Measurements from ENCODE around the gene TAF11L13. TPM values are rescaled to one million over a fixed set of nuclear protein-coding genes. Genes with fewer than 3 reads are reported as not detected.
"Not testable (repeated sequence)": the region's sequence is repeated elsewhere in the genome, so short reads cannot be mapped to it uniquely, and the experiment has no call there.

TAF11L13 gene
- not detected for polyA plus RNA-seq (ENCODE audit: insufficient read length in 4 of 4)

DNA sequence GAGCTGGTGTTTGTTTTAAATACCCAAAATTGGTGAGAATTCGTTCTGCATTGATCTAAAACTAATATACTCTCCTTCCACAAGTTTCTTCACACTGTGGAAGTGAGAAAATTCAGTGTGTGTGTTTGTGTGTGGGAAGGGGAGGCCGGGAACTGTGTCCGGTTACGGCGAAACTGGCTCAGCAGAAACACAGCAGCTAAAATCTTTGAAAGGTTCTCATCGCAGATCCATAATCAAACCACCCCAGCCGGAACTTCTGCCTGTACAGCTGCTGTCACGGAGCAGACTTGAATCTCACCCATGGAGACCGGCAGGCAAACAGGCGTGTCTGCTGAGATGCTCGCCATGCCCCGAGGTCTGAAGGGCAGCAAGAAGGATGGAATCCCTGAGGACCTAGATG is at the start of gene TAF11L13:
Gene TAF11L13, plus strand, starts transcription at position 301 of the 400 bp plus-strand sequence.
- not testable (repeated sequence) for DNase-seq (ENCODE audit: low read depth in 4 of 4, low spot score in 3 of 4)

DNA sequence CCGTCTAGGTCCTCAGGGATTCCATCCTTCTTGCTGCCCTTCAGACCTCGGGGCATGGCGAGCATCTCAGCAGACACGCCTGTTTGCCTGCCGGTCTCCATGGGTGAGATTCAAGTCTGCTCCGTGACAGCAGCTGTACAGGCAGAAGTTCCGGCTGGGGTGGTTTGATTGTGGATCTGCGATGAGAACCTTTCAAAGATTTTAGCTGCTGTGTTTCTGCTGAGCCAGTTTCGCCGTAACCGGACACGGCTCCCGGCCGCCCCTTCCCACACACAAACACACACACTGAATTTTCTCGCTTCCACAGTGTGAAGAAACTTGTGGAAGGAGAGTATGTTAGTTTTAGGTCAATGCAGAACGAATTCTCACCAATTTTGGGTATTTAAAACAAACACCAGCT is 46.2 kb upstream of the TAF11L13 start, which contains the start of gene TAF11L7:
Gene TAF11L7, minus strand, starts transcription at position 101 of the 400 bp plus-strand sequence.
- not testable (repeated sequence) for DNase-seq (ENCODE audit: low read depth in 4 of 4, low spot score in 3 of 4)

DNA sequence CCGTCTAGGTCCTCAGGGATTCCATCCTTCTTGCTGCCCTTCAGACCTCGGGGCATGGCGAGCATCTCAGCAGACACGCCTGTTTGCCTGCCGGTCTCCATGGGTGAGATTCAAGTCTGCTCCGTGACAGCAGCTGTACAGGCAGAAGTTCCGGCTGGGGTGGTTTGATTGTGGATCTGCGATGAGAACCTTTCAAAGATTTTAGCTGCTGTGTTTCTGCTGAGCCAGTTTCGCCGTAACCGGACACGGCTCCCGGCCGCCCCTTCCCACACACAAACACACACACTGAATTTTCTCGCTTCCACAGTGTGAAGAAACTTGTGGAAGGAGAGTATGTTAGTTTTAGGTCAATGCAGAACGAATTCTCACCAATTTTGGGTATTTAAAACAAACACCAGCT is 41.0 kb upstream of the TAF11L13 start, which contains the start of gene TAF11L8:
Gene TAF11L8, minus strand, starts transcription at position 101 of the 400 bp plus-strand sequence.
- DNase-seq (ENCODE audit: low read depth in 4 of 4, low spot score in 3 of 4), result not testable (repeated sequence)

DNA sequence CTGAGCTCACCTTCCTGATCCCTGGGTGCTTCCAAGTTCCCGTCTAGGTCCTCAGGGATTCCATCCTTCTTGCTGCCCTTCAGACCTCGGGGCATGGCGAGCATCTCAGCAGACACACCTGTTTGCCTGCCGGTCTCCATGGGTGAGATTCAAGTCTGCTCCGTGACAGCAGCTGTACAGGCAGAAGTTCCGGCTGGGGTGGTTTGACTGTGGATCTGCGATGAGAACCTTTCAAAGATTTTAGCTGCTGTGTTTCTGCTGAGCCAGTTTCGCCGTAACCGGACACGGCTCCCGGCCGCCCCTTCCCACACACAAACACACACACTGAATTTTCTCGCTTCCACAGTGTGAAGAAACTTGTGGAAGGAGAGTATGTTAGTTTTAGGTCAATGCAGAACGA is 37.6 kb upstream of the TAF11L13 start, which contains the start of gene TAF11L9:
Gene TAF11L9, minus strand, starts transcription at position 140 of the 400 bp plus-strand sequence.
- DNase-seq (ENCODE audit: low read depth in 4 of 4, low spot score in 3 of 4), result not testable (repeated sequence)

DNA sequence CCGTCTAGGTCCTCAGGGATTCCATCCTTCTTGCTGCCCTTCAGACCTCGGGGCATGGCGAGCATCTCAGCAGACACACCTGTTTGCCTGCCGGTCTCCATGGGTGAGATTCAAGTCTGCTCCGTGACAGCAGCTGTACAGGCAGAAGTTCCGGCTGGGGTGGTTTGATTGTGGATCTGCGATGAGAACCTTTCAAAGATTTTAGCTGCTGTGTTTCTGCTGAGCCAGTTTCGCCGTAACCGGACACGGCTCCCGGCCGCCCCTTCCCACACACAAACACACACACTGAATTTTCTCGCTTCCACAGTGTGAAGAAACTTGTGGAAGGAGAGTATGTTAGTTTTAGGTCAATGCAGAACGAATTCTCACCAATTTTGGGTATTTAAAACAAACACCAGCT is 34.2 kb upstream of the TAF11L13 start, which contains the start of gene TAF11L10:
Gene TAF11L10, minus strand, starts transcription at position 101 of the 400 bp plus-strand sequence.
- DNase-seq (ENCODE audit: low read depth in 4 of 4, low spot score in 3 of 4), result not testable (repeated sequence)

DNA sequence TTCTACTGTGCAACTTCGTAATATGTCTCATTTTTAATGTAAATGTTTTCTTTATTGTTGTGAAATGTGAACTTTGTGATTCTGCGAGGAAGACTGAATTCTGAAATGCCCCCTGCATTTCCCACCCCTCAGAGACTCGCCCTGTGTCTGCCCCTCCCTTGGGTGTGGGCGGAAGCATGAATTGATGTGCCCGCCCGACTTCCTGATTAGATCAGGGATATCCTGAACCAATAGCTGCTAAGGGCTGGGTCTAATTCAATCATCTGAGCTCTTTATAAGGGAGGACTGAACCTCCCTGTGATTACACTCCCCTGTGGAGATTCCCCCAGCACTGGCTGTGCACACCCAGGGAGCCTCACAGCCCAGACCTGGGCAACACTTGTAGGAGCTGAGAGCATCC is 28.0 kb upstream of the TAF11L13 start, which contains the start of gene TAF11L11:
Gene TAF11L11, plus strand, starts transcription at position 304 of the 400 bp plus-strand sequence.
- DNase-seq (ENCODE audit: low read depth in 4 of 4, low spot score in 3 of 4), result not testable (repeated sequence)

DNA sequence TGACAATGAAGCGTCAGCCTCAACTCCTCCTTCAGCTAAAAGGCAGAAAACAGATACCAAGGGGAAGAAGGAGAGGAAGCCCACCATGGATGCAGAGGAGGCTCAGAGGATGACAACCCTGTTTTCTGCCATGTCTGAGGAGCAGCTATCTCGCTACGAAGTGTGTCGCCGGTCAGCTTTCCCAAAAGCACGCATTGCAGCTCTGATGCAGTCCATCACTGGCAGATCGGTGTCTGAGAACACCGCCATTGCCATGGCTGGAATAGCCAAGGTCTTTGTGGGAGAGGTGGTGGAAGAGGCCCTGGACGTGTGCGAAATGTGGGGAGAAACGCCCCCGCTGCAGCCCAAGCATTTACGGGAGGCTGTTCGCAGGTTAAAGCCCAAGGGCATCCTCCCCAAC is 26.9 kb upstream of the TAF11L13 start:
- no peak for DNase-seq (ENCODE audit: low read depth in 4 of 4, low spot score in 3 of 4)

DNA sequence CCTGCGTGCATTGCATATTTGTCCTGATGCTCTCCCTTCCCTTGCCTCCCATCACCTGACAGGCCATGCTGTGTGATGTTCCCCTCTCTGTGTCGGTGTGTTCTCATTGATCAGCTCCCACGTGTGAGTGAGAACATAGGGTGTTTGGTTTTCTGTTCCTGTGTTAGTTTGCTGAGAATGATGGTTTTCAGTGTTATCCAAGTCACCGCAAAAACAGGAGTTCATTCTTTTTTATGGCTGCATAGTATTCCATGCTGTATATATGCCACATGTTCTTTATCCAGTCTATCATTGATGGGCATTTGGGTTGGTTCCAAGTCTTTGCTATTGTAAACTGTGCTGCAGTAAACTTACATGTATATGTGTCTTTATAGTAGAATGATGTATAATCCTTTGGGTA is 24.4 kb upstream of the TAF11L13 start:
- not testable (repeated sequence) for DNase-seq (ENCODE audit: low read depth in 4 of 4, low spot score in 3 of 4)

DNA sequence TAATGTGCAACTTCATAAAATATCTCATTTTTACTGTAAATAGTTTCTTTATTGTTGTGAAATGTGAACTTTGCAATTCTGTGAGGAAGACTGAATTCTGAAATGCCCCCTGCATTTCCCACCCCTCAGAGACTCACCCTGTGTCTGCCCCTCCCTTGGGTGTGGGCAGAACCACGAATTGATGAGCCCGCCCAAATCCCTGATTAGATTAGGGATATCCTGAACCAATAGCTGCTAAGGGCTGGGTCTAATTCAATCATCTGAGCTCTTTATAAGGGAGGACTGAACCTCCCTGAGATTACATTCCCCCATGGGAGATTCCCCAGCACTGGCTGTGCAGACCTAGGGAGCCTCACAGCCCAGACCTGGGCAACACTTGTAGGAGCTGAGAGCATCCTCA is 21.8 kb upstream of the TAF11L13 start, which contains the start of gene TAF11L12:
Gene TAF11L12, plus strand, starts transcription at position 301 of the 400 bp plus-strand sequence.
- DNase-seq (ENCODE audit: low read depth in 4 of 4, low spot score in 3 of 4), result not testable (repeated sequence)

DNA sequence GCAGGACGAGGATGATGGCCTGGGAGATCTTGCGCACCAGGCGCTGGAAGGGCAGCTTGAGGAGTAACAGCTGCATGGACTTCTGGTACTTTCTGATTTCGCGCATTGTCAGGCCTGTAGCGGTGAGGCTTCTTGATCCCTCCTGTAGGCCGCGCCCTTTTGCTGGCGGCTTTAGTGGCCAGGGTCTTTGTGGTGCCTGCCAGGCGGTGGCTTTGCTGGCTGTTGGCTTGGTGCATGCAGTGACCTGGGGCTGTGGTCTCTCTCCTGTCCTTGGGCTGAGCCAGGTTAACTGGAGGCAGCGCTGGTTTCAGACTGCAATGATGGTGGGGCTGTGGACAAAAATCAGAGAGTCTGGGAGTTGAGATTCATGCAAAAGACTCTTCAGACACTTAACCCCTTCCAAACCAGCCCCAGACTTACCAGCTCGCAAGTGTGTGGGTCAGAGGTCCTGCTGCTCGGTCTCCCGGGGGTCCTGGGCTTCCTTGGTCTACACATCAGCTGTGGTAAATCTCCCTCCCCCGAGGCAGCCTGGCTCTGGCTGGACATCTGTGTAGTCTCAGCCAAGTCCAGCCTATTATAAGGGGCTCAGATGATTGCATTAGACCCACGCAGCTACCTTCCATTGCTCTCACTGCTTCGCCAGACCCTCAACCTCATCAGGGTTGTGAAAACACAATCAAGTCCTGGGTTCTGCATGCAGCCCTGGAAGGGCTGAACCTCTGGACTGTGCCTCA is 16.8 kb upstream of the TAF11L13 start:
- DNase-seq (ENCODE audit: low read depth in 4 of 4, low spot score in 3 of 4), result no peak

DNA sequence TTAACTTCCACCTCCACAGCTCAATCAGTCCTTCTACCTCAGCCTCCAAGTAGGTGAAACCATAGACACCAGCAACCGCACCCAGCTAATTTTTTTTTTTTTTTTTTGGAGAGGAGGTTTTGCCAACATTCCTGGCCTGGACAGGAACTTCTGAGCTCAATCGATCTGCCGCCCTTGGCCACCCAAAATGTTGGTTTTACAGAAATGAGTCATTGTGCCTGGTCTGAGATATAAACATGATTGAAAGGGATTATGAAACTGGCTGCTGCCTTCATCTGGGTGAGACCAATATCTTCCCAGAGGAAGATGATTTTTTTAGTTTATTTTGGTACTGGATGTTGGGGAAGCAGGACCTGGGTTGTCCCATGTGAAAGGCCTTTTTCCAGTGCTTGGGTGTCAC is 12.5 kb upstream of the TAF11L13 start:
- no peak for DNase-seq (ENCODE audit: low read depth in 4 of 4, low spot score in 3 of 4)

DNA sequence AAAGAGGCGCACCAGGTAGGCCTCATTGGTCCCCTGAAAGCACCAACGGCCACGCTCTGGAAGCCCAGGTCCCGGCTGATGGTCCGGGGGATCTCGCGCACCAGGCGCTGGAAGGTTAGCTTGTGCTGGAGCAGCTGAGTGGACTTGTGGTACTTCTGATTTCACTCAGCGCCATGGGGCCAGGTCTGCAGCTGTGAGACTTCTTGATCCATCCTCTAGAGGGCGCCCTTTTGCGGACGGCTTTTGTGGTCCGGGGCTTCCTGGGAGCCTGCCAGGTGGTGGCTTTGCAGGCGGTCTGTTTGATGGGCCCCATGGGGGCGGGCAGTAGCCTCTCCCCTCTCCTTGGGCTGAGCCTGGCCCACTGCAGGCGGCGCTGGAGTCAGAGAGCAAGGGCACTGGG is 11.3 kb upstream of the TAF11L13 start:
- DNase-seq (ENCODE audit: low read depth in 4 of 4, low spot score in 3 of 4), result no peak

DNA sequence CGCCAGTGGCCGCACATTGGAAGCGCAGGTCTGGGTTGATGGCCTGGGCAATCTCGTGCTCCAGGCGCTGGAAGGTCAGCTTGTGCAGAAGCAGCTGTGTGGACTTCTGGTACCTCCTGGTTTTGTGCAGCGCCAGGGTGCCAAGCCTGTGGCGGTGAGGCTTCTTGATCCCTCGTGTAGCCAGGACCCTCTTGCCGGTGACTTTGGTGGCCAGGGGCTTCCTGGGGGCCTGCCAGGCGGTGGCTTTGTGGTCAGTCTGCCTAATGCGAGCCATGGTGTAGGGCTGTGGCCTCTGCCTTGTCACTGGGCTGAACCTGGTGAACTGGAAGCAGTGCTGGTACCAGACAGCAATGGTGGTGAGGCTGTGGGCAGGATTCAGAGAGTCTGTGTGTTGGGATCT is 6.2 kb upstream of the TAF11L13 start:
- no peak for DNase-seq (ENCODE audit: low read depth in 4 of 4, low spot score in 3 of 4)

DNA sequence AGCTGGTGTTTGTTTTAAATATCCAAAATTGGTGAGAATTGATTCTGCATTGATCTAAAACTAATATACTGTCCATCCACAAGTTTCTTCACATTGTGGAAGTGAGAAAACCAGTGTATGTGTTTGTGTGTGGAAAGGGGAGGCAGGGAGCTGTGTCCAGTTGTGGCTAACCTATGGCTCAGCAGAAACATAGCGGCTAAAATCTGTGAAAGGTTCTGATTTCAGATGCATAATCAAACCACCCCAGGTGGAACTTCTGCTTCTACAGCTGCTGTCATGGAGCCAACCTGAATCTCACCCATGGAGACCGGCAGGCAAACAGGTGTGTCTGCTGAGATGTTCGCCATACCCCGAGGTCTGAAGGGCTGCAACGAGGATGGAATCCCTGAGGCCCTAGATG is 2.3 kb downstream of the TAF11L13 start, which contains the start of gene TAF11L14:
Gene TAF11L14, plus strand, starts transcription at position 301 of the 400 bp plus-strand sequence.
- DNase-seq (ENCODE audit: low read depth in 4 of 4, low spot score in 3 of 4), result no peak

DNA sequence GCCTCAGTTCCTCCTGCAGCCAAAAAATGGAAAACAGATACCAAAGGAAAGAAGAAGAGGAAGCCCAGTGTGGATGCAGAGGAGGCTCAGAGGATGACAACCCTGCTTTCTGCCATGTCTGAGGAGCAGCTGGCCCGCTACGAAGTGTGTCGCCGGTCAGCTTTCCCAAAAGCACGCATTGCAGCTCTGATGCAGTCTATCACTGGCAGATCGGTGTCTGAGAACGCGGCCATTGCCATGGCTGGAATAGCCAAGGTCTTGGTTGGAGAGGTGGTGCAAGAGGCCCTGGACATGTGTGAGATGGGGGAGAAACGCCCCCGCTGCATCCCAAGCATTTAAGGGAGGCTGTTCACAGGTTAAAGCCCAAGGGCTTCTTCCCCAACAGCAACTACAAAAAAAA is 17.3 kb downstream of the TAF11L13 start:
- not testable (repeated sequence) for DNase-seq (ENCODE audit: low read depth in 4 of 4, low spot score in 3 of 4)

DNA sequence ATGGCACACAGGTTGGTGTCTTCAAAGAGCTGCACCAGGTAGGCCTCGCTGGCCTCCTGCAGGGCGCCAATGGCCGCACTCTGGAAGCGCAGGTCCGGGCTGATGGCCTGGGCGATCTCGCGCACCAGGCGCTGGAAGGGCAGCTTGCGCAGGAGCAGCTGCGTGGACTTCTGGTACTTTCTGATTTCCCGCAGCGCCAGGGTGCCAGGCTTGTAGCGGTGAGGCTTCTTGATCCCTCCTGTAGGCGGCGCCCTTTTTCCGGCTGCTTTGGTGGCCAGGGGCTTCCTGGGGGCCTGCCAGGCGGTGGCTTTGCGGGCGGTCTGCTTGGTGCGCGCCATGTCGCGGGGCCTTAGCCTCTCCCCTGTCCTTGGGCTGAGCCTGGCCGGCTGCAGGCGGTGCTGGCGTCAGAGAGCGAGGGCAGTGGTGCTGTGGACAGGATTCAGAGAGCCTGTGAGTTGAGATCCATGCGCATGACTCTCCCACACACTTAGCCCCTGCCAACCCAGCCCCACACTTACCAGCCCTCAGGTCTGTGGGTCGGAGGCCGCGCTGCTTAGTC is 23.4 kb downstream of the TAF11L13 start:
- DNase-seq (ENCODE audit: low read depth in 4 of 4, low spot score in 3 of 4), result not testable (repeated sequence)

DNA sequence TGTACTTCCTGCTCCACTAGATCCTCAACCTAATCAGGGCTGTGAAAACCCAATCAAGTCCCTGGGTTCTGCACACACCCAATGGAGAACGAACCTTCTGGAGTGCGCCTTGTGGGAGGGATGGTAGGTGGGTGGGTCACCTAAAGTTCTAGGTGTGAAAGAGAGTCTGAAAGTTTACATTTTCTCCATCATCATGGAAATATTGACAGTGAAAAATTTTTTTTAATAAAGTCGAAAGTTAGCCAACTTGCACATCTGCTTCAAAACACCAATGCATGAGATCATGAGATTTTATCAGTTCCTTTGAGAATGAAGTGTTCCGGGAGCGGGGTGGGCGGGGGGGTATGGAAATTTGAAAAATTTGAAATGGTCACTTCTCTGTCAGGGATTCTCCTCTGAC is 24.0 kb downstream of the TAF11L13 start:
- no peak for DNase-seq (ENCODE audit: low read depth in 4 of 4, low spot score in 3 of 4)

DNA sequence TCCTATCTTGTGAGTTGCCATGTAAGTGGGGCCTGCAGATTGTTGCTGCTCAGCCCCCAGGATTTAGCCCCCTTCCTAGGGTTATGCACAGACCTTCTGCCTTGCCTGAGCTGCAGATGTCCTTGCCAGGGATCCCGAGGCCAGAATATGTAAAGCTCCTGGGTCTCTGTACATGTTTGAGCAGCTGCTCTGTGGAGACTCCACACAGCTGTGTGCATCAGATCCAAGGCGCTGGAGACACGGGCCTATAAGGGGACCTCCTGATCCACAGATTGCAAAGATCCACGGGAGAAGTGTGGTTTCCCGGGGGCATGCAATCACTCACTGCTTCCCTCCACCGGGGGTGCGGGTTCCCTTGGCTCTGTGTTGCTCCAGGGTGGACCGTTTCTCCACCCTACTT is 31.3 kb downstream of the TAF11L13 start:
- no peak for DNase-seq (ENCODE audit: low read depth in 4 of 4, low spot score in 3 of 4)

DNA sequence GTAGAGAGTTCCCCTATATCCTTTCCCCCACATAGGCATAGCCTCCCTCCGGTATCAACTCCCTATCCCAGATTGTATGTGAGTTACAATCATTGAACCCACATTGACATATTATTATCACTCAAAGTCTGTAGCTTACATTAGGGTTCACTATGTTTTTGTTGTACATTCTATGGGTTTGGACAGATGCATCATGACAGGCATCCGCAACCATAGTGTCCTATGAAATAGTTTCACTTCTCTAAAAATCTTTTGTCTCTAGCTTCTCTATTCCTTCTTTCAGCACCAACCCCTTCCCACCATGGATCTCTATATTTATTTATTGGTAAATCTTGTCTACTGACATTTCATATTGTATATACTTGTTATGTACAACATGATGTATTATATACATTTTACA is 33.9 kb downstream of the TAF11L13 start:
- no peak for DNase-seq (ENCODE audit: low read depth in 4 of 4, low spot score in 3 of 4)

DNA sequence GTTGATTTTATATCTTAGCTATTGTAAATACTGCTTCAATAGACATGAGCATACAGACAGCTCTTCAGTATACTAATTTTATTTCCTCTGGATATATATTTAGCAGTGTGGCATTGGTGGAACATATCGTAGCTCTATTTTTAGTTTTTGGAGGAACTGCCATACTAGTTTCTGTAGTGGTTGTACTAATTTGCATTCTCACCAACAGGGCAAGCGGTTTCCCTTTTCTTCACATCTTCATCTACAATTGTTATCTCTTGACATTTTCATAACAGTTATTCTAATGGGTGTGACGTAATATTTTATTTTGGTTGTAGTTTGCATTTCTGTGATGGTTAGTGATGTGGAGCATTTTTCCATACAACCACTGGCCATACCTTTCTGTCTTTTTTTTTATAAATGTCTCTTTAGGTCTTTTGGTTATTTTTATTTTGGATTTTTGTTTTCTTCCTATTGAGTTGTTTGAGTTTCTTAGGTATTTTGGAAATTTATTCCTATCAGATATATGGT is 34.9 kb downstream of the TAF11L13 start:
- no peak for DNase-seq (ENCODE audit: low read depth in 4 of 4, low spot score in 3 of 4)

DNA sequence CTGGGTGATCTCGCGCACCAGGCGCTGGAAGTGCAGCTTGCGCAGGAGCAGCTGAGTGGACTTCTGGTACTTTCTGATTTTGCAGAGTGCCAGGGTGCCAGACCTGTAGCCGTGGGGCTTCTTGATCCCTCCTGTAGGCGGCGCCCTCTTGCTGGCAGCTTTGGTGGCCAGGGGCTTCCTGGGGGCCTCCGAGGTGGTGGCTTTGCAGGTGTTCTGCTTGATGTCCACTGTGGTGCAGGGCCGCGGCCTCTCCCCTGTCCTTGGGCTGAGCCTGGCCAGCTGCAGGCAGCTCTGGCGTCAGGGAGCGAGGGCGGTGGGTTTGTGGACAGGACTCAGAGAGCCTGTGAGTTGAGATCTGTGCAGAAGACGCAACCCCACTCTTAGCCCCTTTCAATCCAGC is 38.5 kb downstream of the TAF11L13 start:
- DNase-seq (ENCODE audit: low read depth in 4 of 4, low spot score in 3 of 4), result no peak
